Stimulated activated naive CD8-positive, alpha-beta T cell treated with anti-CD3 and anti-CD28 coated beads, Interleukin-15, Interleukin-2, amounts not matched to agents 100 ng/mL and 50 ng/mL, for 24 hours (primary cell): ENCODE measurements around the gene PSMD6.

Experiments
- H3K27ac Mint-ChIP-seq: one replicate; pipeline ENCODE4 v1.8.0; 2021; ENCODE audit warnings: mild to moderate bottlenecking, mixed read lengths
- H3K27me3 Mint-ChIP-seq: one replicate; pipeline ENCODE4 v1.8.0; 2021; ENCODE audit warnings: mixed read lengths
- H3K36me3 Mint-ChIP-seq: one replicate; pipeline ENCODE4 v1.8.0; 2021; ENCODE audit warnings: low read depth, mixed read lengths
- H3K4me1 Mint-ChIP-seq: one replicate; pipeline ENCODE4 v1.8.0; 2021; ENCODE audit warnings: low read depth, mixed read lengths
- H3K4me3 Mint-ChIP-seq: one replicate; pipeline ENCODE4 v1.8.0; 2021; ENCODE audit warnings: mild to moderate bottlenecking, mixed read lengths
- H3K9me3 Mint-ChIP-seq: one replicate; pipeline ENCODE4 v1.8.0; 2021; ENCODE audit warnings: mixed read lengths

PSMD6 gene

GRCh38 chr3:63981980-63982379, 41.3 kb downstream of the PSMD6 start:
- Mint-ChIP-seq H3K27ac (peak overlapping the region; percentile 68), H3K9me3 (no peaks in the 10 kb centered on the region), H3K4me1 (peaks cover 76% of the 10 kb centered on the region), H3K27me3 (no peaks in the 10 kb centered on the region), H3K4me3 (no peak overlapping the region), H3K36me3 (peaks cover 65% of the 10 kb centered on the region)

GRCh38 chr3:63980830-63981498, 42.3 kb downstream of the PSMD6 start:
- Mint-ChIP-seq H3K4me1 (peaks cover 85% of the 10 kb centered on the region), H3K4me3 (no peak overlapping the region), H3K27ac (peak overlapping the region; percentile 76), H3K9me3 (no peaks in the 10 kb centered on the region), H3K36me3 (peaks cover 60% of the 10 kb centered on the region), H3K27me3 (no peaks in the 10 kb centered on the region)

- no peaks in the 10 kb centered on the region for H3K9me3 Mint-ChIP-seq
- H3K4me3 Mint-ChIP-seq, result peak overlapping the region; percentile 79
- H3K27ac Mint-ChIP-seq, result peak overlapping the region; percentile 93
- no peaks in the 10 kb centered on the region for H3K27me3 Mint-ChIP-seq
- H3K36me3 Mint-ChIP-seq, result peaks cover 51% of the 10 kb centered on the region
- H3K4me1 Mint-ChIP-seq, result peaks cover 86% of the 10 kb centered on the region
Measured at GRCh38 chr3:63980019-63980418, 43.3 kb downstream of the PSMD6 start.

GRCh38 chr3:63979093-63979885, 44.0 kb downstream of the PSMD6 start:
- Mint-ChIP-seq H3K27ac (peak overlapping the region; percentile 93), H3K4me1 (peaks cover 88% of the 10 kb centered on the region), H3K4me3 (peak overlapping the region; percentile 79), H3K36me3 (peaks cover 50% of the 10 kb centered on the region), H3K27me3 (no peaks in the 10 kb centered on the region), H3K9me3 (no peaks in the 10 kb centered on the region)

GRCh38 chr3:63977893-63978292, 45.4 kb downstream of the PSMD6 start:
- H3K27ac Mint-ChIP-seq, result peak overlapping the region; percentile 88
- H3K4me1 Mint-ChIP-seq, result peaks cover 97% of the 10 kb centered on the region
- peaks cover 52% of the 10 kb centered on the region for H3K36me3 Mint-ChIP-seq
- no peaks in the 10 kb centered on the region for H3K9me3 Mint-ChIP-seq
- no peaks in the 10 kb centered on the region for H3K27me3 Mint-ChIP-seq
- H3K4me3 Mint-ChIP-seq, result no peak overlapping the region

- H3K9me3 Mint-ChIP-seq, result no peaks in the 10 kb centered on the region
- H3K27me3 Mint-ChIP-seq, result no peaks in the 10 kb centered on the region
- peak overlapping the region; percentile 72 for H3K27ac Mint-ChIP-seq
- peak overlapping the region; percentile 24 for H3K4me3 Mint-ChIP-seq
- peaks cover 100% of the 10 kb centered on the region for H3K4me1 Mint-ChIP-seq
- H3K36me3 Mint-ChIP-seq, result peaks cover 41% of the 10 kb centered on the region
Measured at GRCh38 chr3:63976872-63977200, 46.5 kb downstream of the PSMD6 start.

- Mint-ChIP-seq H3K4me1 (peaks cover 100% of the 10 kb centered on the region), H3K27ac (peak overlapping the region; percentile 78), H3K27me3 (no peaks in the 10 kb centered on the region), H3K36me3 (peaks cover 36% of the 10 kb centered on the region), H3K9me3 (no peaks in the 10 kb centered on the region), H3K4me3 (peak overlapping the region; percentile 24)
Measured at GRCh38 chr3:63976161-63976871, 47.0 kb downstream of the PSMD6 start.

- Mint-ChIP-seq H3K36me3 (peaks cover 30% of the 10 kb centered on the region), H3K9me3 (no peaks in the 10 kb centered on the region), H3K4me1 (peaks cover 100% of the 10 kb centered on the region), H3K27ac (peak overlapping the region; percentile 78), H3K27me3 (no peaks in the 10 kb centered on the region), H3K4me3 (peak overlapping the region; percentile 14)
Measured at GRCh38 chr3:63975723-63976122, 47.6 kb downstream of the PSMD6 start.

- H3K9me3 Mint-ChIP-seq, result no peaks in the 10 kb centered on the region
- H3K27ac Mint-ChIP-seq, result no peak overlapping the region
- peaks cover 100% of the 10 kb centered on the region for H3K4me1 Mint-ChIP-seq
- peaks cover 20% of the 10 kb centered on the region for H3K36me3 Mint-ChIP-seq
- no peaks in the 10 kb centered on the region for H3K27me3 Mint-ChIP-seq
- no peak overlapping the region for H3K4me3 Mint-ChIP-seq
Measured at GRCh38 chr3:63974451-63974850, 48.8 kb downstream of the PSMD6 start.

GRCh38 chr3:63973406-63973805, 49.9 kb downstream of the PSMD6 start:
- Mint-ChIP-seq H3K36me3 (peaks cover 20% of the 10 kb centered on the region), H3K4me1 (peaks cover 100% of the 10 kb centered on the region), H3K27ac (peak overlapping the region; percentile 89)

GRCh38 chr3:63972987-63973386, 50.3 kb downstream of the PSMD6 start:
- H3K36me3 Mint-ChIP-seq, result peaks cover 20% of the 10 kb centered on the region
- no peaks in the 10 kb centered on the region for H3K9me3 Mint-ChIP-seq
- peak overlapping the region; percentile 89 for H3K27ac Mint-ChIP-seq
- H3K4me1 Mint-ChIP-seq, result peaks cover 100% of the 10 kb centered on the region
- H3K27me3 Mint-ChIP-seq, result no peaks in the 10 kb centered on the region
- H3K4me3 Mint-ChIP-seq, result no peak overlapping the region

More at GRCh38 chr3:63973406-63973805, 49.9 kb downstream of the PSMD6 start:
- no peaks in the 10 kb centered on the region for H3K9me3 Mint-ChIP-seq
- H3K4me3 Mint-ChIP-seq, result no peak overlapping the region
- H3K27me3 Mint-ChIP-seq, result no peaks in the 10 kb centered on the region

- Mint-ChIP-seq H3K27me3 (no peaks in the 10 kb centered on the region), H3K9me3 (no peaks in the 10 kb centered on the region), H3K4me1 (peaks cover 100% of the 10 kb centered on the region), H3K36me3 (peaks cover 20% of the 10 kb centered on the region), H3K27ac (peak overlapping the region; percentile 89), H3K4me3 (peak overlapping the region; percentile 45)
Measured at GRCh38 chr3:63972196-63972595, 51.1 kb downstream of the PSMD6 start.

GRCh38 chr3:63970631-63971475, 52.4 kb downstream of the PSMD6 start:
- Mint-ChIP-seq H3K9me3 (no peaks in the 10 kb centered on the region), H3K4me1 (peaks cover 100% of the 10 kb centered on the region), H3K36me3 (peaks cover 20% of the 10 kb centered on the region), H3K4me3 (peak overlapping the region; percentile 77), H3K27me3 (no peaks in the 10 kb centered on the region), H3K27ac (peak overlapping the region; percentile 92)

GRCh38 chr3:63969876-63970275, 53.4 kb downstream of the PSMD6 start:
- no peaks in the 10 kb centered on the region for H3K9me3 Mint-ChIP-seq
- peaks cover 97% of the 10 kb centered on the region for H3K4me1 Mint-ChIP-seq
- peak overlapping the region; percentile 77 for H3K4me3 Mint-ChIP-seq
- H3K27ac Mint-ChIP-seq, result peak overlapping the region; percentile 92
- H3K27me3 Mint-ChIP-seq, result no peaks in the 10 kb centered on the region
- peaks cover 19% of the 10 kb centered on the region for H3K36me3 Mint-ChIP-seq
